Keratinocyte (primary cell): ENCODE measurements around the gene TRIM4. TPM values are rescaled to one million over a fixed set of nuclear protein-coding genes. Genes with fewer than 3 reads are reported as not detected.

Experiments used
- DNase-seq: peaks from one replicate; pipeline ENCODE4 v3.0.0-alpha.2; 2011; ENCODE audit warnings: low read depth, missing footprints, low spot score
- FAIRE-seq: peaks from 2 replicates; lab custom pipeline; 2011; peaks lifted over from hg19 to GRCh38; lab: Jason Lieb, UNC
- H2AFZ ChIP-seq: 2 replicates; pipeline ENCODE4 v1.6.0; 2012; ENCODE audit warnings: low read length, control low read depth, inconsistent platforms; ENCODE audit not compliant: control insufficient read depth
- H3K27ac ChIP-seq: 2 replicates; pipeline ENCODE4 v1.5.1; 2011; ENCODE audit warnings: low read length; ENCODE audit not compliant: control insufficient read depth, insufficient read depth
- H3K27me3 ChIP-seq: 3 replicates; pipeline ENCODE4 v1.6.0; 2011; ENCODE audit warnings: low read length; ENCODE audit not compliant: control insufficient read depth, insufficient read depth; ENCODE audit errors: extremely low read depth
- H3K36me3 ChIP-seq, 2 experiments: 2 replicates in 1 of 2; 3 replicates in 1 of 2; pipeline ENCODE4 v1.5.1; 2011; ENCODE audit warnings: low read length in 2 of 2, mild to moderate bottlenecking in 1 of 2; ENCODE audit not compliant: control insufficient read depth in 2 of 2, insufficient read depth in 2 of 2; ENCODE audit errors: extremely low read depth in 1 of 2
- H3K4me1 ChIP-seq: 3 replicates; pipeline ENCODE4 v1.5.1; 2011; ENCODE audit warnings: low read length; ENCODE audit not compliant: control insufficient read depth, insufficient read depth; ENCODE audit errors: extremely low read depth
- H3K4me2 ChIP-seq: 3 replicates; pipeline ENCODE4 v1.6.0; 2011; ENCODE audit warnings: low read depth, low read length; ENCODE audit not compliant: control insufficient read depth, insufficient read depth; ENCODE audit errors: extremely low read depth
- H3K4me3 ChIP-seq, 3 experiments: fragments of 200-600 bp in 1 of 3; sonication (generic) in 1 of 3; 2 replicates in 2 of 3; 3 replicates in 1 of 3; pipeline ENCODE4 v1.5.1; 2011 to 2016; ENCODE audit warnings: low read length in 3 of 3, mild to moderate bottlenecking in 3 of 3, control low read depth in 2 of 3, inconsistent platforms in 1 of 3, low read depth in 1 of 3, mixed read lengths in 1 of 3, mixed run types in 1 of 3, moderate library complexity in 1 of 3; ENCODE audit not compliant: control insufficient read depth in 2 of 3, insufficient read depth in 2 of 3; ENCODE audit errors: extremely low read depth in 1 of 3
- H3K79me2 ChIP-seq: 2 replicates; pipeline ENCODE4 v1.6.0; 2012; ENCODE audit warnings: low read length; ENCODE audit not compliant: control insufficient read depth, insufficient read depth
- H3K9ac ChIP-seq: 3 replicates; pipeline ENCODE4 v1.6.0; 2011; ENCODE audit warnings: low read length; ENCODE audit not compliant: control insufficient read depth, insufficient read depth; ENCODE audit errors: extremely low read depth
- H3K9me1 ChIP-seq: 3 replicates; pipeline ENCODE4 v1.6.0; 2011; ENCODE audit warnings: low read length; ENCODE audit not compliant: control insufficient read depth, insufficient read depth; ENCODE audit errors: extremely low read depth
- H3K9me3 ChIP-seq: 2 replicates; pipeline ENCODE4 v1.5.1; 2012; ENCODE audit warnings: low read depth, low read length; ENCODE audit not compliant: control insufficient read depth
- H4K20me1 ChIP-seq: 3 replicates; pipeline ENCODE4 v1.6.0; 2011; ENCODE audit warnings: low read length; ENCODE audit not compliant: control insufficient read depth, insufficient read depth; ENCODE audit errors: extremely low read depth
- EZH2 ChIP-seq: IDR thresholded peaks from one replicate; pipeline ENCODE4 v1.6.1; 2012; ENCODE audit warnings: inconsistent platforms, mild to moderate bottlenecking, low read length, moderate library complexity
- dilution Hi-C: fragments of 300-500 bp; cut with MboI; formaldehyde crosslinking; loops from one replicate; pipeline ENCODE4 v1.7.0; 2020; ENCODE audit warnings: low sequenced_read_pairs; ENCODE audit not compliant: extremely low pct_ligation_motif_present
- polyA plus RNA-seq, 5 experiments: library from polyadenylated mRNA; depleted of rRNA in 3 of 5; stranded (reverse) in 3 of 5; stranded (forward) in 1 of 5; unstranded in 1 of 5; fragments of >200 nt; gene quantifications; 1 replicate in 1 of 5; 2 replicates in 3 of 5; 3 replicates in 1 of 5; pipeline versions ENCODE4 v1.2.1 to v1.2.3, GENCODE V29; 2011 to 2012; ENCODE audit warnings: missing spikeins in 2 of 5, low read depth in 1 of 5, low replicate concordance in 1 of 5
- TF ChIP-seq, protein P1 (sequence below), 3 experiments: IDR thresholded peaks in 1 of 3; conservative IDR thresholded peaks in 1 of 3; optimal IDR thresholded peaks in 1 of 3; 2 replicates in 2 of 3; 3 replicates in 1 of 3; pipeline versions ENCODE3 to v1.5.1; 2011; ENCODE audit warnings: low read length in 3 of 3, mild to moderate bottlenecking in 3 of 3, moderate library complexity in 2 of 3, control low read depth in 1 of 3, inconsistent platforms in 1 of 3; ENCODE audit not compliant: insufficient read depth in 2 of 3; ENCODE audit errors: extremely low read depth in 1 of 3

Gene TRIM4
- polyA plus RNA-seq, 1 donor (not counting 4 experiments of a cell fraction or from before 2014, with no cell fraction given): 25.5 TPM

- H3K9me1 ChIP-seq: no peaks in the 10 kb centered on the region
These were observed 75.0 kb downstream of the TRIM4 start for GRCh38 chr7:99844328-99844727.

GRCh38 chr7:99843808-99844207, 75.5 kb downstream of the TRIM4 start:
- no peak overlapping the region for H3K9ac ChIP-seq
- H4K20me1 ChIP-seq: no peaks in the 10 kb centered on the region
- no peaks in the 10 kb centered on the region for H3K36me3 ChIP-seq
- H3K27me3 ChIP-seq: no peaks in the 10 kb centered on the region
- no peak overlapping the region for H3K27ac ChIP-seq
- DNase-seq: no peak
- FAIRE-seq: no peak
- H3K9me3 ChIP-seq: no peaks in the 10 kb centered on the region
- H3K79me2 ChIP-seq: no peaks in the 10 kb centered on the region
- dilution Hi-C loops: no loop called here
- H2AFZ ChIP-seq: no peak overlapping the region
- peaks cover 12% of the 10 kb centered on the region for H3K4me1 ChIP-seq
- no peaks in the 10 kb centered on the region for H3K9me1 ChIP-seq
- H3K4me3 ChIP-seq: no peak overlapping the region
- no peak overlapping the region for H3K4me2 ChIP-seq
- TF ChIP-seq, protein P1, sequence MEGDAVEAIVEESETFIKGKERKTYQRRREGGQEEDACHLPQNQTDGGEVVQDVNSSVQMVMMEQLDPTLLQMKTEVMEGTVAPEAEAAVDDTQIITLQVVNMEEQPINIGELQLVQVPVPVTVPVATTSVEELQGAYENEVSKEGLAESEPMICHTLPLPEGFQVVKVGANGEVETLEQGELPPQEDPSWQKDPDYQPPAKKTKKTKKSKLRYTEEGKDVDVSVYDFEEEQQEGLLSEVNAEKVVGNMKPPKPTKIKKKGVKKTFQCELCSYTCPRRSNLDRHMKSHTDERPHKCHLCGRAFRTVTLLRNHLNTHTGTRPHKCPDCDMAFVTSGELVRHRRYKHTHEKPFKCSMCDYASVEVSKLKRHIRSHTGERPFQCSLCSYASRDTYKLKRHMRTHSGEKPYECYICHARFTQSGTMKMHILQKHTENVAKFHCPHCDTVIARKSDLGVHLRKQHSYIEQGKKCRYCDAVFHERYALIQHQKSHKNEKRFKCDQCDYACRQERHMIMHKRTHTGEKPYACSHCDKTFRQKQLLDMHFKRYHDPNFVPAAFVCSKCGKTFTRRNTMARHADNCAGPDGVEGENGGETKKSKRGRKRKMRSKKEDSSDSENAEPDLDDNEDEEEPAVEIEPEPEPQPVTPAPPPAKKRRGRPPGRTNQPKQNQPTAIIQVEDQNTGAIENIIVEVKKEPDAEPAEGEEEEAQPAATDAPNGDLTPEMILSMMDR (optimal IDR thresholded peaks at IDR 0.05 in 1 of 3, IDR thresholded peaks at IDR 0.05 in 1 of 3, conservative IDR thresholded peaks at IDR 0.05 in 1 of 3; ENCODE audit: extremely low read depth in 1 of 3, insufficient read depth in 2 of 3, low read length in 3 of 3): no peak
- TF ChIP-seq EZH2: no peak

More at GRCh38 chr7:99844328-99844727, 75.0 kb downstream of the TRIM4 start:
- no peak for DNase-seq
- Histone ChIP-seq H3K27ac (no peak overlapping the region), H3K36me3 (no peaks in the 10 kb centered on the region), H3K27me3 (no peaks in the 10 kb centered on the region), H3K79me2 (no peaks in the 10 kb centered on the region), H3K4me3 (no peak overlapping the region), H3K4me1 (peaks cover 10% of the 10 kb centered on the region), H3K4me2 (no peak overlapping the region), H3K9ac (no peak overlapping the region), H3K9me3 (no peaks in the 10 kb centered on the region), H4K20me1 (no peaks in the 10 kb centered on the region), H2AFZ (no peak overlapping the region)
- dilution Hi-C loops: no loop called here
- no peak for FAIRE-seq
- TF ChIP-seq, protein P1 (optimal IDR thresholded peaks at IDR 0.05 in 1 of 3, IDR thresholded peaks at IDR 0.05 in 1 of 3, conservative IDR thresholded peaks at IDR 0.05 in 1 of 3; ENCODE audit: extremely low read depth in 1 of 3, insufficient read depth in 2 of 3, low read length in 3 of 3): no peak
- no peak for TF ChIP-seq EZH2
